ENCODE data around the gene BAG1. TPM values are rescaled to one million over a fixed set of nuclear protein-coding genes. Genes with fewer than 3 reads are reported as not detected.

BAG1 gene
- total and polyA plus RNA-seq, 9 donors, result 41.0 to 70.9 (median 59.6) TPM

GRCh38 chr9:33220681-33221567, 43.6 kb downstream of the BAG1 start:
- Histone ChIP-seq H3K36me3 (no peaks in the 10 kb centered on the region), H3K9me3 (no peaks in the 10 kb centered on the region), H3K27me3 (no peaks in the 10 kb centered on the region), H3K27ac (no peak overlapping the region), H3K4me1 (ENCODE audit: insufficient read depth) (peaks cover 3% of the 10 kb centered on the region), H3K4me3 (no peak overlapping the region)
- no peak for TF ChIP-seq CTCF (IDR thresholded peaks at IDR 0.05)
- TF ChIP-seq POLR2A (IDR thresholded peaks at IDR 0.05), result no peak
- no peak for TF ChIP-seq EP300 (IDR thresholded peaks at IDR 0.05)
- WGBS, 3 donors, result 79 to 84% (median 82%) methylated on average over 14 of the region's 14 CpGs
- intact Hi-C loops (cut with DNase I), result no loop called here
- DNase-seq, result no peak

- Histone ChIP-seq H3K9me3 (no peaks in the 10 kb centered on the region), H3K27ac (no peak overlapping the region), H3K36me3 (no peaks in the 10 kb centered on the region), H3K27me3 (no peaks in the 10 kb centered on the region), H3K4me1 (ENCODE audit: insufficient read depth) (no peaks in the 10 kb centered on the region), H3K4me3 (no peak overlapping the region)
- intact Hi-C loops (cut with DNase I), result loop anchor here in 1 of 4 donors (10.0 kb wide), 1 partner anchor 47 kb away; the partner anchor contains the start of gene B4GALT1
- 11 to 18% (median 17%) methylated on average over 3 of the region's 3 CpGs for WGBS, 3 donors
- TF ChIP-seq CTCF (IDR thresholded peaks at IDR 0.05) (no peak), EP300 (IDR thresholded peaks at IDR 0.05) (no peak), POLR2A (IDR thresholded peaks at IDR 0.05) (no peak)
- DNase-seq, result peak in 2 of 5 donors; percentile 19 to 53
Measured at GRCh38 chr9:33211695-33212393, 52.7 kb downstream of the BAG1 start.

- TF ChIP-seq EP300 (IDR thresholded peaks at IDR 0.05) (no peak), CTCF (IDR thresholded peaks at IDR 0.05) (no peak), POLR2A (IDR thresholded peaks at IDR 0.05) (no peak)
- DNase-seq, result no peak
Measured at GRCh38 chr9:33210006-33210715, 54.3 kb downstream of the BAG1 start.

GRCh38 chr9:33209394-33209793, 55.1 kb downstream of the BAG1 start:
- H3K27ac ChIP-seq, result no peak overlapping the region
- H3K4me3 ChIP-seq, result no peak overlapping the region
- H3K36me3 ChIP-seq, result no peaks in the 10 kb centered on the region
- no peak for TF ChIP-seq CTCF (IDR thresholded peaks at IDR 0.05)
- TF ChIP-seq EP300 (IDR thresholded peaks at IDR 0.05), result no peak
- no peak for TF ChIP-seq POLR2A (IDR thresholded peaks at IDR 0.05)
- no peaks in the 10 kb centered on the region for H3K27me3 ChIP-seq
- 83 to 92% (median 92%) methylated on average over 1 of the region's 1 CpG for WGBS, 3 donors
- no peak for DNase-seq
- intact Hi-C loops (cut with DNase I), result no loop called here
- H3K9me3 ChIP-seq, result no peaks in the 10 kb centered on the region
- H3K4me1 ChIP-seq (ENCODE audit: insufficient read depth), result no peaks in the 10 kb centered on the region

More at GRCh38 chr9:33210006-33210715, 54.3 kb downstream of the BAG1 start:
- Histone ChIP-seq H3K27ac (no peak overlapping the region), H3K27me3 (no peaks in the 10 kb centered on the region), H3K9me3 (no peaks in the 10 kb centered on the region), H3K4me3 (no peak overlapping the region), H3K36me3 (no peaks in the 10 kb centered on the region), H3K4me1 (ENCODE audit: insufficient read depth) (no peaks in the 10 kb centered on the region)
- WGBS, 3 donors, result 91 to 95% (median 92%) methylated on average over 4 of the region's 4 CpGs
- intact Hi-C loops (cut with DNase I), result loop anchor here in 1 of 4 donors (10.0 kb wide), 1 partner anchor 45 kb away; the partner anchor contains the start of gene B4GALT1
